ENCODE data around the gene BCDIN3D. TPM values are rescaled to one million over a fixed set of nuclear protein-coding genes. Genes with fewer than 3 reads are reported as not detected.
"Not testable (repeated sequence)": the region's sequence is repeated elsewhere in the genome, so short reads cannot be mapped to it uniquely, and the experiment has no call there.

The BCDIN3D gene
- total RNA-seq, 4 donors from 2014 or later, result 3.7 to 5.9 (median 4.5) TPM

- TF ChIP-seq POLR2AphosphoS5 (IDR thresholded peaks at IDR 0.05) (no peak), POLR2A (IDR thresholded peaks at IDR 0.05) (no peak), EP300 (IDR thresholded peaks at IDR 0.05) (no peak)
- TF ChIP-seq, protein P1, sequence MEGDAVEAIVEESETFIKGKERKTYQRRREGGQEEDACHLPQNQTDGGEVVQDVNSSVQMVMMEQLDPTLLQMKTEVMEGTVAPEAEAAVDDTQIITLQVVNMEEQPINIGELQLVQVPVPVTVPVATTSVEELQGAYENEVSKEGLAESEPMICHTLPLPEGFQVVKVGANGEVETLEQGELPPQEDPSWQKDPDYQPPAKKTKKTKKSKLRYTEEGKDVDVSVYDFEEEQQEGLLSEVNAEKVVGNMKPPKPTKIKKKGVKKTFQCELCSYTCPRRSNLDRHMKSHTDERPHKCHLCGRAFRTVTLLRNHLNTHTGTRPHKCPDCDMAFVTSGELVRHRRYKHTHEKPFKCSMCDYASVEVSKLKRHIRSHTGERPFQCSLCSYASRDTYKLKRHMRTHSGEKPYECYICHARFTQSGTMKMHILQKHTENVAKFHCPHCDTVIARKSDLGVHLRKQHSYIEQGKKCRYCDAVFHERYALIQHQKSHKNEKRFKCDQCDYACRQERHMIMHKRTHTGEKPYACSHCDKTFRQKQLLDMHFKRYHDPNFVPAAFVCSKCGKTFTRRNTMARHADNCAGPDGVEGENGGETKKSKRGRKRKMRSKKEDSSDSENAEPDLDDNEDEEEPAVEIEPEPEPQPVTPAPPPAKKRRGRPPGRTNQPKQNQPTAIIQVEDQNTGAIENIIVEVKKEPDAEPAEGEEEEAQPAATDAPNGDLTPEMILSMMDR (IDR thresholded peaks at IDR 0.05), result no peak
- no peak overlapping the region for H3K27ac ChIP-seq
- no peaks in the 10 kb centered on the region for H3K27me3 ChIP-seq
- H3K4me3 ChIP-seq, result no peak overlapping the region
- WGBS, result 53% methylated on average over 17 of the region's 17 CpGs
- H3K4me1 ChIP-seq, result peaks cover 25% of the 10 kb centered on the region
- no peaks in the 10 kb centered on the region for H3K9me3 ChIP-seq
- DNase-seq (ENCODE audit: low spot score in 2 of 2), result no peak
- H3K36me3 ChIP-seq, result no peaks in the 10 kb centered on the region
Observed at GRCh38 chr12:49863946-49864797, 21.3 kb upstream of the BCDIN3D start.

- not testable (repeated sequence) for H3K9me3 ChIP-seq; H3K4me3 ChIP-seq; H3K27me3 ChIP-seq; DNase-seq (ENCODE audit: low spot score in 2 of 2); H3K36me3 ChIP-seq; H3K27ac ChIP-seq; H3K4me1 ChIP-seq
- no CpG with 5 or more reads among the region's 31 CpGs for WGBS
Observed at GRCh38 chr12:49860921-49861320, 18.0 kb upstream of the BCDIN3D start.

GRCh38 chr12:49855890-49856289 lies 13.0 kb upstream of the BCDIN3D start:
- H3K4me3 ChIP-seq; H3K27ac ChIP-seq; H3K36me3 ChIP-seq; H3K4me1 ChIP-seq; H3K9me3 ChIP-seq; H3K27me3 ChIP-seq; DNase-seq (ENCODE audit: low spot score in 2 of 2): not testable (repeated sequence)
- WGBS, result 88% methylated on average over 4 of the region's 4 CpGs

DNA sequence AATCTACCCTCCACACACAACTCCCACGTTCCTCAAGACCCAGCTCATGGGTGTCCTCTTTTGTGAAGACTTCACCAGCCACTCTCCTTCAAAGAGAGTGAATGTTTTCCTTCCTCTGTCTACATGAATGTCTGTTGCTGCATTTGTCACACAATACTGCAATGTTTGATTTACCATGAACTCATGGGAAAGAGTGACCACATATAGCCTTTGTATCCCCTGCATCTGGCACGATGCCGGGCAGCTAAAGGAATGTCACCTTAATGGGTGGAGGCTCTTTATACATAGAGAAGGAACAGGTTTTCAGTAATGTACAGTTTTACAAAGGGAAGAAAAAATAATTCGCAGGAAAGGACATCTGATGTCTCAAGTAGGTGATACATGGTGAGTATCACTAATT lies 12.1 kb upstream of the BCDIN3D start:
- DNase-seq (ENCODE audit: low spot score in 2 of 2), result no peak
- H3K4me1 ChIP-seq, result no peaks in the 10 kb centered on the region
- no peaks in the 10 kb centered on the region for H3K9me3 ChIP-seq
- WGBS, result 89% methylated on average over 4 of the region's 4 CpGs
- TF ChIP-seq EP300 (IDR thresholded peaks at IDR 0.05) (no peak), POLR2A (IDR thresholded peaks at IDR 0.05) (no peak), POLR2AphosphoS5 (IDR thresholded peaks at IDR 0.05) (no peak)
- TF ChIP-seq, protein P1 (IDR thresholded peaks at IDR 0.05), result no peak
- H3K4me3 ChIP-seq, result no peak overlapping the region
- no peak overlapping the region for H3K27ac ChIP-seq
- H3K27me3 ChIP-seq, result peaks cover 8% of the 10 kb centered on the region
- no peaks in the 10 kb centered on the region for H3K36me3 ChIP-seq

DNA sequence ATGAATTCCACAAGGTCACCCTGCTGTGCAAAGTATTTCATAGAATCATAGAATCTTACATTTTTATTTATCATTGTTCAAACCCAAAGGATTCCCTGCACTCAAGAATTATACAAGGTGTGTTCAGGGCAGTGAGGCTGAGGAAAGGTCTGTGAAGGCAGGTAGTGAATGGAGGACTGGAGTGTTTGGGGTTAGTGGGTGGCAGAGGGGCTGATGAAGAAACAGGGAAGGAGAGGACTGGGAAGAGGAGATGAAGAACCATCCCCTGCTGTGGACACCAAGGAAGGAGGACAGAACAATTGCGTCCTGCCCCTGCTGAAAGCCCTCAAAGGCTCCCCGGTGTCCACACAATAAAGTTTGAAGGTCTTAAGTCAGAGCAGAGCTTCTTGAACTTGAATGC lies 10.8 kb upstream of the BCDIN3D start:
- Histone ChIP-seq H3K4me1 (no peaks in the 10 kb centered on the region), H3K4me3 (no peak overlapping the region), H3K27ac (no peak overlapping the region), H3K27me3 (peaks cover 17% of the 10 kb centered on the region), H3K36me3 (no peaks in the 10 kb centered on the region), H3K9me3 (no peaks in the 10 kb centered on the region)
- no peak for DNase-seq (ENCODE audit: low spot score in 2 of 2)
- WGBS, result 89% methylated on average over 2 of the region's 2 CpGs
- TF ChIP-seq, protein P1 (IDR thresholded peaks at IDR 0.05), result no peak
- TF ChIP-seq POLR2AphosphoS5 (IDR thresholded peaks at IDR 0.05) (no peak), POLR2A (IDR thresholded peaks at IDR 0.05) (no peak), EP300 (IDR thresholded peaks at IDR 0.05) (no peak)

DNA sequence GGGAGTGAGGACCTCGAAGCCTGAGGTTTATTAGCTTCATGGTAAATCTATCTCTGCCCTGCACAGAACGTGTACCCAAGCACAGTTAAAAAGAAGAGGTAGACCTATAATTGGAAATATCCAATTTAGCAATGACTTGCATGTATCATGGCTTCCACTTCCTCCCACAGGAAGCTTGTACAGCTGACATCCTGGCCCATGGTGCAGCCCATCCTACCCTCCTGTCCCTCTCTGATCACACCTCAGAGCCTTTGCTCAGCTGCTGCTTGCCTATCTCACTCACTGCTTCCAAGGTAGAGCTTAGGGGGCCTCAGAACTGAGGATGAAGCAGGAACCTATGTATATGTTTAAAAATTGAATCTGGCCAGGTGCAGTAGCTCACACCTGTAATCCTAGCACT lies 4.3 kb upstream of the BCDIN3D start:
- WGBS, result 51% methylated on average over 2 of the region's 2 CpGs
- Histone ChIP-seq H3K4me3 (no peak overlapping the region), H3K4me1 (peaks cover 10% of the 10 kb centered on the region), H3K9me3 (no peaks in the 10 kb centered on the region), H3K36me3 (no peaks in the 10 kb centered on the region), H3K27me3 (peaks cover 26% of the 10 kb centered on the region), H3K27ac (no peak overlapping the region)
- no peak for DNase-seq (ENCODE audit: low spot score in 2 of 2)
- TF ChIP-seq EP300 (IDR thresholded peaks at IDR 0.05), result no peak
- TF ChIP-seq POLR2AphosphoS5 (IDR thresholded peaks at IDR 0.05), result no peak
- TF ChIP-seq POLR2A (IDR thresholded peaks at IDR 0.05), result no peak
- TF ChIP-seq, protein P1 (IDR thresholded peaks at IDR 0.05), result no peak

Data from suprapubic skin (tissue), 4 donors.